Psoas muscle (tissue), 8 donors: Measurements from ENCODE around the gene ABCA9. TPM values are rescaled to one million over a fixed set of nuclear protein-coding genes. Genes with fewer than 3 reads are reported as not detected.

Experiments used
- ATAC-seq, 4 donors: fragments of 200-7000 bp; cut with Tn5 transposase; one replicate each; pipeline ENCODE4 v1.9.1; 2020; ENCODE audit warnings: moderate library complexity in 3 of 4, mild to moderate bottlenecking in 2 of 4
- DNase-seq, 2 donors: peaks; one replicate each; pipeline ENCODE4 v3.0.0-alpha.2; 2020
- H3K27ac ChIP-seq: fragments of 200-600 bp; one replicate; pipeline ENCODE4 v1.8.0; 2022
- H3K27me3 ChIP-seq, 3 donors: fragments of 200-600 bp in 1 of 3; one replicate each; pipeline versions ENCODE4 v1.6.1 to v1.8.0; 2013 to 2022; ENCODE audit warnings: low read length in 2 of 3, mild to moderate bottlenecking in 2 of 3, moderate library complexity in 1 of 3; ENCODE audit not compliant: insufficient read depth in 3 of 3
- H3K36me3 ChIP-seq, 2 donors: fragments of 200-600 bp in 1 of 2; one replicate each; pipeline versions ENCODE4 v1.6.1 to v1.8.0; 2013 to 2022; ENCODE audit warnings: low read depth in 1 of 2, mild to moderate bottlenecking in 1 of 2, moderate library complexity in 1 of 2; ENCODE audit not compliant: insufficient read depth in 1 of 2
- H3K4me1 ChIP-seq: fragments of 200-600 bp; one replicate; pipeline ENCODE4 v1.8.0; 2022
- H3K4me3 ChIP-seq: fragments of 200-600 bp; one replicate; pipeline ENCODE4 v1.8.0; 2022; ENCODE audit warnings: mild to moderate bottlenecking
- H3K9me3 ChIP-seq: fragments of 200-600 bp; one replicate; pipeline ENCODE4 v1.8.0; 2022
- CTCF ChIP-seq: fragments of 200-600 bp; IDR thresholded peaks from one replicate; pipeline ENCODE4 v1.8.0; 2022; ENCODE audit warnings: antibody characterized with exemption
- WGBS, 3 donors: extraction: QIAGEN DNeasy Blood & Tissue Kit; methylation state at CpG; one replicate each; pipeline versions ENCODE4 v1.1.6 to v1.1.7; 2013; 5-methylcytosine and 5-hydroxymethylcytosine counted together
- intact Hi-C, 2 donors: fragments of 100-400 bp; cut with DNase I; formaldehyde crosslinking; loops; one replicate each; pipeline versions ENCODE4 v1.11.0 to v1.14.2; 2022
- polyA plus RNA-seq, 3 donors: library from polyadenylated mRNA; stranded (reverse); fragments of 200-250 nt; gene quantifications; one replicate each; pipeline ENCODE4 v1.2.3, GENCODE V29; 2013
- total RNA-seq, 4 donors: library from RNA; stranded (reverse); fragmentation: NEBNext Ultra II Directional in 2 of 4; extraction: Animal tissue kit (Norgen Biotek cat#: 25700) in 2 of 4; gene quantifications; one replicate each; pipeline versions ENCODE4 v1.2.1 to v1.2.4, GENCODE V29; 2021 to 2023
- donor health status: healthy with polysubstance abuse.
- donor health status: DM: no; HTN: no; CAD: no; lungs with moderate emphysema.
- donor health status: Bipolar disorder and iron deficiency.
- donor health status: healthy.
- donor health status: DM: yes; HTN: yes; CAD: no.
- donor health status: DM: no; HTN: no; CAD: no.
- donor health status: DM: no; HTN: no; CAD: no.
- donor health status: DM: yes; HTN: yes; CAD: no.

Gene ABCA9
- total and polyA plus RNA-seq, 7 donors, result 1.6 to 13.8 (median 4.2) TPM

DNA sequence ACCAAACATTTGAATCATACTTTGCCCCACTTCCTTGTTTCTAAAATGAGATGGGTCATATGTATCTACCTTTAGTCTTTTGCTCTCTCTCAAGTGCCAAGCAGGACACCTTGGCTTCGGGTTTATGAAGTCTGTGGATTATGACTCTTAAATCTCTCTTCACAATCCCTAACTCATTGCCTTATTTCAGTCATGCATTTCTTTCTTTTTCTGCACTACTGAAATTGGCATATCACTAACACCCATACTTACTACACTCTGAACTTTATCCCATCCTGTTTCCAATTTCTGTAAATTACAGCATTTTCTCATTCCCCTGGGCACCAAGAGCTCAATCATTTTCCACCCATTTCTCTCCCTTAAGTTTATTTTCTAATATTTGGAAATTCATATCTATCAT lies 42.0 kb downstream of the ABCA9 start:
- H3K4me3 ChIP-seq, result no peak overlapping the region
- no peaks in the 10 kb centered on the region for H3K9me3 ChIP-seq
- H3K27ac ChIP-seq, result no peak overlapping the region
- ATAC-seq (no peak), DNase-seq (no peak)
- 64 to 90% (median 70%) methylated on average over 1 of the region's 1 CpG for WGBS, 3 donors
- no peak for TF ChIP-seq CTCF
- intact Hi-C loops, result no loop called here
- no peaks in the 10 kb centered on the region for H3K4me1 ChIP-seq
- H3K27me3 ChIP-seq, result no peaks in the 10 kb centered on the region
- H3K36me3 ChIP-seq, result peaks cover 0 to 80% of the 10 kb centered on the region in 2 donors

DNA sequence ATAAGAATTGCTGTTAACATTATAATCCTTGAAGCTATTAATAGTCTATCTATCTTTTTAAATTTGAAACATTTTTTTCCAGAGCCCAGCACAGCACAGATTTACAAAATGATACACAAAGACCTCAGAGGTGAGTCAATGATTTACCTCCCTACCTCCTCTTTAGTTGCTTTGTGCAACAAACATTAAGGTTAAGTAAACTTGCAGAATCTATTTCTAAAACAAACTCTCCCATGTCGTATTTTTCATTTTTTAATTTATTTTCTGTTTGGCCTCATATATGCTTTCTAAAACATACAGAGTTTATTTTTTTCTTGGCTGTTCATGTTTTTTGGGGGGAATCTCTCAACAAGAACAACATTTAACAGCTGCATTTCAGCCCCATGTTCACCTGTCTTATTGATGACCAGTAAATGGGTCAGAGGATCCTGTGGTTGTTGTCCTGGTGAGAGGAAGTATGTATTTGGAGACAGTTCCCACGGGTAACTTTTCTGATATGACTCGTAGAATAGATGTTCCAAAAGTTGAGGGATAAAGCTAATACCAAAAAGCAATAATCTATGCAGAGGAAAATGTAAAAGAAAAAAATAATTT lies 42.6 kb downstream of the ABCA9 start:
- H3K9me3 ChIP-seq, result no peaks in the 10 kb centered on the region
- intact Hi-C loops, result no loop called here
- ATAC-seq (no peak), DNase-seq (no peak)
- no peaks in the 10 kb centered on the region for H3K4me1 ChIP-seq
- no peaks in the 10 kb centered on the region for H3K27me3 ChIP-seq
- H3K4me3 ChIP-seq, result no peak overlapping the region
- no peak overlapping the region for H3K27ac ChIP-seq
- 77 to 84% (median 84%) methylated on average over 3 of the region's 3 CpGs for WGBS, 3 donors
- TF ChIP-seq CTCF, result no peak
- peaks cover 0 to 78% of the 10 kb centered on the region in 2 donors for H3K36me3 ChIP-seq

- Histone ChIP-seq H3K27ac (no peak overlapping the region), H3K27me3 (no peaks in the 10 kb centered on the region), H3K4me1 (no peaks in the 10 kb centered on the region), H3K4me3 (no peak overlapping the region), H3K36me3 (peaks cover 0 to 86% of the 10 kb centered on the region in 2 donors), H3K9me3 (no peaks in the 10 kb centered on the region)
- DNase-seq (no peak), ATAC-seq (no peak)
- TF ChIP-seq CTCF, result no peak
- 87 to 94% (median 91%) methylated on average over 2 of the region's 2 CpGs for WGBS, 3 donors
- intact Hi-C loops, result no loop called here
Measured at GRCh38 chr17:69015631-69016030, 45.1 kb downstream of the ABCA9 start.

GRCh38 chr17:69012895-69013805 lies 47.6 kb downstream of the ABCA9 start:
- Histone ChIP-seq H3K4me1 (no peaks in the 10 kb centered on the region), H3K9me3 (no peaks in the 10 kb centered on the region), H3K27me3 (no peaks in the 10 kb centered on the region), H3K27ac (no peak overlapping the region), H3K36me3 (peaks cover 2 to 80% of the 10 kb centered on the region in 2 donors), H3K4me3 (no peak overlapping the region)
- ATAC-seq (no peak), DNase-seq (no peak)
- intact Hi-C loops, result no loop called here
- TF ChIP-seq CTCF, result no peak
- WGBS, 3 donors, result 78 to 96% (median 84%) methylated on average over 4 of the region's 4 CpGs
